Right lobe of liver (tissue), 4 donors: ENCODE measurements around the gene SAMD11.

Experiments
- POLR2A ChIP-seq: fragments of 450-650 bp; IDR thresholded peaks from one replicate; pipeline ENCODE4 v1.6.1; 2017; ENCODE audit warnings: antibody characterized with exemption, mild to moderate bottlenecking
- TF ChIP-seq, protein P1 (sequence below), 4 donors: fragments of 200-600 bp in 3 of 4; fragments of 450-650 bp in 1 of 4; IDR thresholded peaks; one replicate each; pipeline versions ENCODE4 v1.5.1 to v1.8.0; 2016 to 2022; ENCODE audit warnings: antibody characterized with exemption in 4 of 4, mild to moderate bottlenecking in 2 of 4
- donor health status: DM: no; HTN: no; CAD: no.
- donor health status: DM: no; HTN: no; CAD: no.
- donor health status: DM: no; HTN: yes; CAD: no.

DNA sequence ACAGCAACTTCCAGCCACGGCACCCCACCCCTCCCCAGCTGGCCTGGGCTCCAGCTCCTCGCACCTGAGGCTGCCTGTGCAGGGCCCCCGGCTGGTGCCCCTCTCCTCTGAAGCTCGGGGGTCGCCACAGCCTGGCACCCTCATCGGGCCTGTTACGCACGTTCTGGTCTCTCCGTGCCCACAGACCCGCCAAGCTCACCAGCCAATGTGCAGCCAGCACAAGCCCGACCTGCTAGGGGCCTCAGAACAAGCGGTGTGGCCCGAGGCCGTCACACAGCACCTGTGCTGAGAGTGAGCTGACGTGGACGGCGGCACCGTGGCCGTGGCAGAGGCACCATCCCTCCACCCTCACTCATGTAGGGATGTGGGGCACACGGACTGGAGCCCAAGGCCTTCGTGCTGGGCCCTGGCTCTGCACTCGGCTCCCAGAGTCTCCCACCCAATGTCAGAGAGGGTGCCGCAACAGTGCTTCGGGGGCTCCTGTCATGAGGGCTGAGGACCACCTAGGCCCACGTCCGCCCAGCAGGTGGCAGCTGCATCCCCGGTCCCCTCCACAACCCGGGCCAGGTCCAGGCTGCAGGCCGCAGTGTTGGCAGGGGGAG is 4.4 kb upstream of the SAMD11 start:
- TF ChIP-seq, protein P1, sequence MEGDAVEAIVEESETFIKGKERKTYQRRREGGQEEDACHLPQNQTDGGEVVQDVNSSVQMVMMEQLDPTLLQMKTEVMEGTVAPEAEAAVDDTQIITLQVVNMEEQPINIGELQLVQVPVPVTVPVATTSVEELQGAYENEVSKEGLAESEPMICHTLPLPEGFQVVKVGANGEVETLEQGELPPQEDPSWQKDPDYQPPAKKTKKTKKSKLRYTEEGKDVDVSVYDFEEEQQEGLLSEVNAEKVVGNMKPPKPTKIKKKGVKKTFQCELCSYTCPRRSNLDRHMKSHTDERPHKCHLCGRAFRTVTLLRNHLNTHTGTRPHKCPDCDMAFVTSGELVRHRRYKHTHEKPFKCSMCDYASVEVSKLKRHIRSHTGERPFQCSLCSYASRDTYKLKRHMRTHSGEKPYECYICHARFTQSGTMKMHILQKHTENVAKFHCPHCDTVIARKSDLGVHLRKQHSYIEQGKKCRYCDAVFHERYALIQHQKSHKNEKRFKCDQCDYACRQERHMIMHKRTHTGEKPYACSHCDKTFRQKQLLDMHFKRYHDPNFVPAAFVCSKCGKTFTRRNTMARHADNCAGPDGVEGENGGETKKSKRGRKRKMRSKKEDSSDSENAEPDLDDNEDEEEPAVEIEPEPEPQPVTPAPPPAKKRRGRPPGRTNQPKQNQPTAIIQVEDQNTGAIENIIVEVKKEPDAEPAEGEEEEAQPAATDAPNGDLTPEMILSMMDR (IDR thresholded peaks at IDR 0.05): no peak
- TF ChIP-seq POLR2A: no peak
